ENCODE results near the gene FAM20C.
"Not testable (repeated sequence)": the region's sequence is repeated elsewhere in the genome, so short reads cannot be mapped to it uniquely, and the experiment has no call there.

The FAM20C gene

DNA sequence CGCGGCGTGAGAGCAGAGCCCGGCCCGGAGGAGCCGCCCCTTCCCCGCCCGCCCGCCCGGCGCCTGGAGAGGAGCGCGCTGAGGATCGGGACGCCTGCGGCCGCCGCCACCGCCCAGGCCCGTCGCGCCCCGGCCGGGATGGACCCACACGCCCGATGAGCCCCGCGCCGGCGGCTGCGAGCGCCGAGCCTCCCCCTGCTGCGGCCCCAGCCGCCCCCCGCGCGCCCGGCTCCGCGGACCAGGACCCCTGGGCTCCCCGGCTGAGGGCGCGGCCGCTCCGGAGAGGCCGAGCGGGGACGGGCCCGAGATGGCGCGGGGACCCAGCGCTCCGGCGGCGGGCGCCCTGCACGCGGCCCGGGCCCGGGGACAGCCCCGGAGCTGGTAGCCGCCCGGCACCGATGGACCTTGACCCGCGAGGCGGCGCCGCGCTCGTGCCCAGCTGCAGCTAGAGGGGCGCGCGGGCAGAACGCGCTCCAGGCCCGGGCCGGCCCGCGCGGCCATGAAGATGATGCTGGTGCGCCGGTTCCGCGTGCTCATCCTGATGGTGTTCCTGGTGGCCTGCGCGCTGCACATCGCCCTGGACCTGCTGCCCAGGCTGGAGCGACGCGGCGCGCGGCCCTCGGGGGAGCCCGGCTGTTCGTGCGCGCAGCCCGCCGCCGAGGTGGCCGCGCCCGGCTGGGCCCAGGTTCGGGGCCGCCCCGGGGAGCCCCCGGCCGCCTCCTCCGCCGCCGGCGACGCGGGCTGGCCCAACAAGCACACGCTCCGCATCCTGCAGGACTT lies 520 bp downstream of the FAM20C start:
- DNase-seq (ENCODE audit: low spot score), result no peak

DNA sequence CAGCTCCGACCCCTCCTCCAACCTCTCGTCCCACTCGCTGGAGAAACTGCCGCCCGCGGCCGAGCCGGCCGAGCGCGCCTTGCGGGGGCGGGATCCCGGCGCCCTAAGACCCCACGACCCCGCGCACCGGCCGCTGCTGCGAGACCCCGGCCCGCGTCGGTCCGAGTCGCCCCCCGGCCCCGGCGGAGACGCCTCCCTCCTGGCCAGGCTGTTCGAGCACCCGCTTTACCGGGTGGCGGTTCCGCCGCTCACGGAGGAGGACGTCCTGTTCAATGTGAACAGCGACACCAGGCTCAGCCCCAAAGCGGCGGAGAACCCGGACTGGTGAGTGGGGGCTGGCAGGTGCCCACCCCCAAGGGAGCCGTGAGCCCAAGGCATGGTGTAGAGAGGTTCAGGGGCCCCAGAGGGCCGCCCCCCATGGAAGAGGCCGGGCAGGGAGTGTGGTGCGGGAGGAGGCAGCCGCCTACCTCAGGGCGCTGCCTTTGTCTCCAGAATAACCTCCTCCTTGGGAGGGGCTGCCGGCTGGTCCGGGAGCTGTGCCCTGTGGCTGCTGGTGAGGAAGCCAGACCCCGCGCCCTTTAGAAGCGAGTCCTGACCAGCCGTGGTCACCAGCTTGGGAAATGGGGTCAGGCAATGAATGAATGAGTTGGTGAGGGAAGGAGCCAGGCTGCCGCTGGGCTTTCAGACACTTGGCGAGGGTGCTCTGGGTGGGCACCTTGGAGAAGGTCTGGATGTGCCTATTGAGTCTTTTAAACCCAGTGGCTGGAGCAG lies 1.3 kb downstream of the FAM20C start:
- DNase-seq (ENCODE audit: low spot score), result no peak

DNA sequence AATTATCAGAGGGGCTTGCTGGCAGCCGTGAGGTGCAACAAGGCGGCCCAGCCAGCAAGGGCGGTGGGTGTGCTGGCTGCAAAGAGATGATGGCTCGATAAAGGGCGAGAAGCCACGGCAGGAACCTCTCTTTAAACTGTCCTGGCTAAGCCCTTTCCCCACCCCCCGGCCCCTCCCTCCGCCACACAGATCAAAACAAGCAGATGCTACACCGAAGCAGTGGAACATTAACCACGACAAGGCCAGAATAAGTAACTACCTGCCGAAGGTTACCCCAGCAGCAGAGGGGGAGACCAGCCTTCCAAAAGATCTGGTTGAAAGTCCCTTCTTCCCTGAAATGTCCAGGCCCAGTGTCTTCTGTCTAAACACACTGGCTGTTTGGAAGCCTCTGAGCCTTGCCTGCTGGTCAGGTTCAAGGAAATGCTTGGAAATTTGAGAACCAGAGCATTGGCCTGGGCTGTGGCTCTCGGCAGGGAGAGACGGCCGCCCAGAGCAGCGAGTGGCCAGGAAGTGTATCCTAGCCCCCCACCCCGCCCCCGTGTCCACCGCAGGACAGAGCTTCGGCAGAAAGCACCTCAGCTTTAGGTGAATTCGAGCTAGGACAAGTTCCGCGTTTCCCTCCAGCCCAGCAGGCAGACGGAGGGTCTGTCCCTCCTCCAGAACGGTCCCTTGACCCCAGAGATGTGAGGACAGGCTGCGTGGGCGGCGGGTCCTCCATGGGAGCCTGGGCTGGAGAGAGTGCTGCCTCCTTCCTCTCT lies 2.1 kb downstream of the FAM20C start:
- DNase-seq (ENCODE audit: low spot score), result no peak

DNA sequence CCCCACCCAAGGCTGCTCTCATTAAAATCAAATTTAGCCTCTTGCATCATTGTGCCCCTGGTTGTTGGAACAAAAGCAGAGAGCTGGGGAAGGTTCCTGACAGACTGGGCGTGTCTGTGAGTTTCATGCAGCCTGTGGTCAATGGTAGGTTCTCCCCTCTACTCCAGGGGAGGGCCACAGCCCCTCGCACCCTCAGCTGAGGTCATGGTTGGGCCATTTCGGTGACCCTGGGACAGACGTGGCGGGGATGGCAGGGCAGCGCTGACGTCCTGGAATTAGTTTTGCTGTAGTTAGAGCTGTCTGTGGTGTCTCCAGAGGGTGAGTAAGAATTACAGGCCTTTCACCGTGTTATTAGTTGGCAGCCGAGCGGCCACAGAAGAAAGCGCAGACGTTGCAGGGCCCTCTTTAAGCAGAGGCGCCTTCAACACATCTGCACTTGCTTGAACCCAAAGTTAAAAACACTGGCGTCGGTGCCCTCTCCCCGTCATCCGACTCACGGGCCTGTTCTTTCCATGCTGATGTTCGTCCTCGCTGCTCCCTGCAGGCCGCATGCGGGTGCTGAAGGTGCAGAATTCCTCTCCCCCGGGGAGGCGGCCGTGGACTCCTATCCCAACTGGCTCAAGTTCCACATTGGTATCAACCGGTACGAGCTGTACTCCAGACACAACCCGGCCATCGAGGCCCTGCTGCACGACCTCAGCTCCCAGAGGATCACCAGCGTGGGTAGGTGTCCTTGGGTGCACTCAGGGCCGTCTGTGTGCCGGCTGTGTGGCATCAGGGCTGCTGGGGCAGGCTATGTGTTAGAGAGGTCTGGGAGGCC lies 2.8 kb downstream of the FAM20C start:
- DNase-seq (ENCODE audit: low spot score), result no peak

DNA sequence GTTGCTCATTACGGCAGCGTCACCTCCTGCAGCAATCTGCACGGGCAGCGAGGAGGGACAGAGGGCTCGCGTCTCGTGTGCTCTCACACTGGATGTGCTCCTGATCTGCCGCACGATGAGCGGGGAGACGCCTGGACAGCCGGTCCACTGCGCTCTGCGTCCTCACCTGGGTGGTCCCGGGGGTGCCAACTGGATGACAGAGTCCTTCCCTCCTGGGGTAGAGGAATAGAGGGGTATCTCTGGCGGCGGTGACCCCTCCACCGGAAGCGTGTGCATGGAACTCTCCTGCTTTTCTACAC lies 3.4 kb downstream of the FAM20C start:
- DNase-seq (ENCODE audit: low spot score), result no peak

DNA sequence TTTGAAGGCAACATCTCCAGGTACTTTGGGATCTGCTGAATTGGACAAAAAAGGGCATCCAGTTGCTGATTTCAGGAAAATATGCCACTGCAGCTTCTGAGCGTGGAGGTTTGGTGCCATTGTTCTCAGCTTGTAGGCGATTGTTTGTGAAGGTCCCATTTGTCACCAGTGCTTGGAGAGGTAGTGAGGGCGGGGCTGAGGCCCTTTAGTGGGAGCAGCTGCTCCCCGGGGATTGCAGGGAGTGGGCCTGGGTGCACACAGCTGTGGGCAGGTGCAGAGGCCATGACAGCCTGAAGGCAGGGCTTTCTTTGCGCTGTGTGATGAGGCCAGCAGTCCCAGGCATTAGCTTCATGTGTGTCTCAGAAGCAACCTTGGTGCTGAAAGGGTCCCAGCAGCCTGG lies 3.9 kb downstream of the FAM20C start:
- DNase-seq (ENCODE audit: low spot score), result no peak

DNA sequence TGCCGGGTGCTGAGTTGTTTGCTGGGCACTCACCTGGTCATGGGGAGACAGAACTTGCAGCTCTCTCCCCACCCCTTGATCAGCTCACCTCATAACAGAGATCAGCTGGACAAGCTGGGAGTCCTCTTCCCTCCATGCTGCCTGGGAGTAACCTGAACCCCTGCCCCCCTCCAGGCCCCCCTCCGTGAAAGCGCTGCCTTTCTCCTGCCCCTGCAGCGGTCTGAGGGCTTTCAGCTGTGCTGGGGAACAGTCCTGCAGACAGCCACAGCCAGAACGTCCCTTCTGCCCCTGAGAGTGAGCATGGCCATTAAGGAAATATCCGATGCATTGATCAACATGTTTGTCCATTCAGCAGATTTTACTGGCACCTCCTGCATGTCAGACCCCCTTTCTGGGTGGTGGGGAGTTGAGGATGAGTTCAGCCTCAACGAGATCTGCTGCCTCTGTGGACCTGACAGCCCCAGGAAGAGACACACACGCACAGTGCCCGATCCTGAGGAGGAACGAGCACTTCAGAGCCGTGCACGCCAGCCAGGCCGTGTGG lies 4.5 kb downstream of the FAM20C start:
- DNase-seq (ENCODE audit: low spot score), result no peak

DNA sequence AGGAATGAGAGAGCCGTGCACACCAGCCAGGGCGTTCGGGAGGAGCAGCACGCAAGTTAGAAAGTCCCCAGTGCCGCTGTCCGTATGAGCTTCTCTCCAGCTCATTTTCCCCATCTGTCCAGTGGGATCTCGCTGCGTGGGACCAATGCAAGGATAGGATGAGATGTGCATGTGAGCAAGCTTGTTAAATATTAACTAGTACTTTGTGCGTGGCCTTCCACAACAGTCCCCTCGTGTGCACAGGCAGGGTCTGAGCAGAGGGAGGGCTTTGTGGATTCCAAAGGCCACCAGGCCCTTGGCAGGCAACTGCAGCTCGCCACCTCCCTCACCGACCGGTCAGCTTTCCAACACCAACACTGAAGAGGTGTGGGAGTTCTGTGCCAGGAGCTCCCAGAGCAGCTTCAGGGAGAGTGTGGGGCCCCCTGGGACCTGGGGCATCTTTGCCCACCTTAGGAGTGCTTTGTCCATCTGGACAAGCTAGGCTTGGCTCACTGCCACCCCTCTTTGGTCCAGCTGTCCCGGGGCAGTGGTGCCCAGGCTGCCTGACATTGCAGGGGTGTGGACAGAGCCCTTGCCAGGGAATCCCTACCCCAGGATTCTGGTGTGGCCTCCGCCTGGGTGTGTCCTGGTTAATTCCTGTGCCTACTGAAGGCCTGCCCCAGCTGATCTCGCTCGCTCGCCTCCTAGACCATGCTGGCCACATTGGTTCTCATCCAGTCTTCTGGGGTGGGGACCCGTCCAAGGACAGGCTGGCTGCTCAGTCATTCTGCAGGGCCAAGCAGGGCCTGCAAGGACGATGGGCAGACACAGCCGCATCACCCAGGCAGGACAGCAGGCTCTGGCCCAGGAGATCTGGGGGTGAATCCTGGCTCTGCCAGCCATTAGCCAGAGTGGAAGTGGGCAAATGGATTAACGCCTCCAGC lies 5.3 kb downstream of the FAM20C start:
- DNase-seq (ENCODE audit: low spot score), result no peak

DNA sequence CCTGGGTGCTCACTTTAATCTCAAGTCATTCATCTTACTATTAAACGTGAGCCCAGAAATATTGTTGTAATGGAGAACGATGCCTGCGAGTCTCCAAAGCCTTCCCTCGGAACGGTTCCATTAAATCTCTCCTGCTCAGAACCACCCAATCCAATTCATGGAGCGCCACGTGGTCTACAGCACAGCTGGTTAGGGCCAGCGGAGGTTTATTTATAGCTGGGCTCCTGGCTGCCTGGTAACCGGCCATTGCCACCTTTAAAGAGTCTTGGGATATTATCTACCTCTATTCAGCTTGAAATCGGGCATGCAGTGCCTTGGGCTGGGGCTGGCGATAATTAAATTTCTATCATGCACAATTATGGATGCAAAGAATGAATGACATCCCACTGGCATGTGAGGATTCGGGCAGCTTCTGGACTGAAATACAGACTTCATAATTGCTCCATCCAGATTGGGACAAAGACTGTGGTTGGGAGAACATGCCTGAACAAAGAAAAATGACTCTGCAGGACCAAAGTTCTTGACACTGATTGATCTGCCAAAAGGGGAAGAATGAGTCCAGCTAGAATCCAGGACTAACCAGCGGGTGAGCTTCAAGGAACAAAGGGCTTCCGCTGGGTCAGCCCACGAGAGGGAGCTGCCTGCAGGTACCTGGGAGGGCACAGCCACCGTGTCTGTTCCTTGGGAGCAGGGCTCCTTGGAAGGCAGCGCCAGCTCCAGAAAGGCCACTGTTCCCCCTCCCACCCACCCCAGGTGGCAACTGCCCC lies 7.3 kb downstream of the FAM20C start:
- no peak for DNase-seq (ENCODE audit: low spot score)

DNA sequence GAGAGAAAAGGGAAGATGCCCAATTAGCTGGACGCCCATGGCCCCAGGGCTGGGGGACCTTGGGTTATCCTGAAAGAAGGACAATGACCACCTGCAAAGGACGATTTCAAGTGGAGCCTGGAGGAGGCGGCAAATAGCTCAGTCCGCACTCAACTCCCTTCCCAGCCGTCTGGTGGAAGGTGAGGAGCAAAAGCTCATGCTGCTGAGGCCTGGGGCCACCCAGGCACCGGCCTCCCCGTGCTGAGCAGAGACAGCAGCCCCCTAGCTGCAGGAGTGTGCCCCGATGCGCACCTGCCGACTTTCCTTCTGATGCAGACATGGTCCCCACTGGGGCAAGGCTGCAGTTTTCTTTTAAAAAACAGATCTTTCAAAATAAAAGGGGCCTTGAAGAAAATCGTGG lies 7.9 kb downstream of the FAM20C start:
- no peak for DNase-seq (ENCODE audit: low spot score)

DNA sequence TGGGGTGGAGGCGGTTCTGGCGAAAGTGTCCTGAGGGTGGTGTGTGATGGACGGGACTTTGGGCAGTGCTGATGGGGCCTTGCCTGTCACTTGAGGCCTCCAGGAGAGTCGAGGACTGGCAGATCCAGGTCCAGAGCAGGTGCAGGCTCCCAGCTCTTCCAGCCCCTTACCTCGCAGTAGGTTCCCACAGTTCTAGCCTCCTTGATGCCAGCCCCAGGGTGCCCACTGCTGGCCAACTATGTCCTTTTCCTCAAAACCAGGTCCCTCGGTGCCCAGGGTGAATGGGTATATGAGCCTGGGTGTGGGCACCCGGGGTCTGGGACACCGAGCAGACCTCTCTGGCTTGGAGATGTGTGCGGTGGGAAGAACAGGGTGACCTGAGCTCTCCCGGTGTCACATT lies 8.3 kb downstream of the FAM20C start:
- no peak for DNase-seq (ENCODE audit: low spot score)

DNA sequence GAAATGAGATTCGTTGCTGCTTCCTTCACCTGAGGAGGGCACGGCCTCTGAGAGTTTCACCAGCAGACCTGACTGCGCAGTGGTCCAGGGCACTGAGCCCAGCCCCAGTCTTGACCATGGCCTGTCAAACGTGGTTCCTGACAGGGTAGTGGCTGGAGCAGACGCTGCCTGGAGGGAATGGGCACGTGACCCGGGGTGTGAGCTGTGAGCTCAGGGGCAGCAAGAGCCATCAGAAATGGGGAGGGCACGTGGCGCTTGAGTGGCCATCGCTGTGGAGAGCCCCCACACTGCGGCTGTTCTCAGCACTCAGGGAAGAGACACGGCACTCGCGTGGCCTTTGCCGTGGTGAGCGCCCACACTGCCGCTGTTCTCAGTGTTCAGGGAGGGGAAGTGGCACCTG lies 12.0 kb downstream of the FAM20C start:
- no peak for DNase-seq (ENCODE audit: low spot score)

DNA sequence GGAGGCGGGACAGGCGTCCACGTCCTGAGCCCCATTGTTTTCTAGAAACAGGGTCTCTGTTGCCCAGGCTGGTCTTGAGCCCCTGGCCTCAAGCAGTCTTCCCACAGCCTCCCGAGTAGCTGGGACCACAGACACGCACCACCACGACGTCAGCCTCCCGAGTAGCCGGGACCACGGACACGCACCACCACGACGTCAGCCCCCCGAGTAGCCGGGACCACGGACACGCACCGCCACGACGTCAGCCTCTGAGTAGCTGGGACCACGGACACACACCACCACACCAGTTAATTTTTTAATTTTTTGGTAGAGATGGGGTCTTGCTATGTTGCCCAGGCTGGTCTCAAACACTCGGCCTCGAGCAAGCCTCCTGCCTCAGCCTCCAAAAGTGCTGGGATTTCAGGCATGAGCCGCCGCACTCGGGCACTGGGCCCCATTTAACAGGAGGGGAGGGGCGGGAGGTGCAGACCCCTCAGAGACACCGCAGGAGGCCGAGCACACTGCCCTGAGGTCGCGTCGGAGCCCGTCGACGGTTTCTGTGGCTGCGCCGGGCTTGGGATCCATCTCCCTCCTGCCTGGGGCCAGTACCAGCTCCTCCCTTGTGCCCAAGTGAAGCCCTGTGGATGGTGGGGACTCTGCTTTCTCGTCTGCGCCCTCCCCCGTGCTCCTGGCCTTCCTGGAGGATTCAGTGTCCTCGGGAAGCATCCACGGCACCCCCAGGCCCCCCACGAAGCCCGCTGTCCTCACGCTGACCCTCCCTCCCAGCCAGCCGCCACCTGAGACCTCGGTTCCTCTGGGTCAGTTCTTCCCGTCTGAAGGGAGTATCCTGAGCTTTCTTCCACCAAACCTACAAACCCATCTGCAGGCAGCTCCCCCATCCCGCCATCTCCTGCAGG lies 13.0 kb downstream of the FAM20C start:
- no peak for DNase-seq (ENCODE audit: low spot score)

DNA sequence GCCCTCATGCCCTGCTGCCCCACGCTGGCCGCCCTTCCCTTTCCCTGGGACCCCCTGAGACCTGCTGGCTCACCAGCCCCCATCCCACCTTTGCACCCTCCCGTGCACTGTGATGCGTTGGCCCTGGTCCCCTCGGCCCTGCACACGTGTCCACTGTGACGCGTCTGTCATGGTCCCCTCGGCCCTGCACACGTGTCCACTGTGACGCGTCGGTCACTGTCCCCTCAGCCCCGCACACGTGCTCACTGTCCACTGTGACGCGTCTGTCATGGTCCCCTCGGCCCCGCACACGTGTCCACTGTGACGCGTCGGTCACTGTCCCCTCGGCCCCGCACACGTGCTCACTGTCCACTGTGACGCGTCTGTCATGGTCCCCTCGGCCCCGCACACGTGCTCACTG lies 14.0 kb downstream of the FAM20C start:
- DNase-seq (ENCODE audit: low spot score), result not testable (repeated sequence)

DNA sequence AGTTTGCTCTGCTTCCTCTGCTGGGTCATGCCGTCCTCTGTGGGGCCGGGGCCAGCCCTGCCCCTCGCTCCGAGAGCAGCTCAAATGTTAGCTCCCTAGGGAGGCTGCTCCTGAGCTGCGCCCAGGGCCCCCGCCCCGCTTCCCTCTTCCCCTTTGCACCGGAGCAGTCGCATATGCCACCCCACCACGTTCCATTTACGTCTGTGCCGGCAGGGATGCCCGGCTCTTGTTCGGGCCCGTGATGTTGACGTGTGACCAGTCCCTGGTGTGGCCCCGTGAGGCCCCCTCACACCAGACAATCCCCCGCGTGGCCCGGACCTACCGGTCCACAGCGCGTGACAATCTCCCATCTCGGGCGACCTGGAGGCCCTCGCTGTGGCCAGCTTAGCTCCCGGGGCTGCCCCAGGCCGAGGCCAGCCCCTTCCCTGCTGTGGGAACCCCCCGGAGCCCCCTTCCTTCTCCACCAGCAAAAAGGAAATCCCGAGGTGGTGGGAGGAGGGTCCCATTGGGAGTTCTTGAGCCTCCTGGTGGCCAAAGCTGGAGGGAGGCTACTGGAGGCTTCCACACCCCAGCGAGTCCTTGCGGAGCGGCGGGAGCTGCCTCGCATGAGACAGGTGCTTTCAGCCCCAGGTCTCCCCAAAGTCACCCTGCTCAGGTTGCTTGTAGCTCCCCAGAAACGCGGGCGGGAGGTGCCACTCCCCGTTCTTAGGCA lies 15.2 kb downstream of the FAM20C start:
- no peak for DNase-seq (ENCODE audit: low spot score)

DNA sequence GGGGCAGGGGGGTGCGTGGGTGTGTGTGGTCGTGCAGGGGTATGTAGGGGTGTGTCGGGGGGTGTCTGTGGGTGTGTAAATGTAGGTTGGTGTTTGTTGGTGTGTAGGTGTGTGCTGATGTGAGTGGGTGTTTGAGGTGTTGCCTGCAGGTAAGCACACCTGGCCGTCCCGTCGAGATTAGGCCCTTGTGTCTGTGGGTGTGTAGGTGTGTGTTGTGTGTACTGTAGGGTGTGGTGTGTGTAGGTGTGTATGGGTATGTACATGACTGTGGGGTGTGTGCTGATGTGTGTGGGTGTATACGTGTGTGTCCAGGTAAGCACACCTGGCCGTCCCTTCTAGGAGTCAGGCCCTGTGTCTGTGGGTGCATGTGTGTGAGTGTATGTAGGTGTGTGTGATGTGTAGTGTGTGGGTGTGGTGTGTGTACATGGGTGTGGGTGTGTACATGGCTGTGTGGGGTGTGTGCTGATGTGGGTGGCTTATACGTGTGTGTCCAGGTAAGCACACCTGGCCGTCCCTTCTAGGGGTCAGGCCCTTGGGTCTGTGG lies 15.8 kb downstream of the FAM20C start:
- DNase-seq (ENCODE audit: low spot score), result no peak

DNA sequence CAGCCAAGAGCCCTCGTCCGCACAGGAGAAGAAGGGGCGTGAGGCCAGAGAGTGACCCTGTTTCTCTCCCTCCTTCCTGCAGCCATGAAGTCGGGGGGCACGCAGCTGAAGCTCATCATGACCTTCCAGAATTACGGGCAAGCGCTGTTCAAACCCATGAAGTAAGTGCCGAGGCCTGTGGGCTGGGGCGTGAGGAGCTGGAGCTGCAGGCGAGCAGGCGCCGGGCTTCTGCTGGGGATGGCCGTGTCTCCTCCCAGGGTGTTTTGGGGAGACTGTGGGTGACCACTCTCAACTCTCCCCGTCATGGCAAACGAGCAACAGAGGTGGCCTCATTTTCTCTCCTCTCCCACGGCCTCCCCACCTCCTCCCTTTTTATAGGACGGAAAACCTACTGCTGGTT lies 16.4 kb downstream of the FAM20C start:
- DNase-seq (ENCODE audit: low spot score), result no peak

DNA sequence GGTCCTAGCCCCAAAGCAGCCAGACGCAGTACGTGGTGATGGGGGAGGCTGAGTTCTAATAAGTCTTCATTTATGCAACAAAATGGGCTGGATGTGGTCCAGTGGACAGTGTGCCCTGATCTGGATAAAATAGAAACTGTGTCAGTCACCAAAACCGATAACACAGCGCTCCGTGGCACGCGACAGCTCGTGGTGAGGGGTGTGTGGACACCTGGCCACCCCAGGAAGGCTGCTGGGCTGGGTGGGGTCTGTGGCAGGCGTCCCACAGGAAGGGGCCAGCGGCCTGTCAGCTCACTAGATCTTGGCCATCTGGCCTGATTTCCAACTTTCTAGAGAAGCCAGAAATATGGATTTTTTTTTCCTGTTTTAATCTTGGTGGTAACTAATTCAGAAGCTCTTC lies 17.0 kb downstream of the FAM20C start:
- no peak for DNase-seq (ENCODE audit: low spot score)
